ENCODE measurements around the gene THAP2.
"Not testable (repeated sequence)": the region's sequence is repeated elsewhere in the genome, so short reads cannot be mapped to it uniquely, and the experiment has no call there.

THAP2 gene

GRCh38 chr12:71684081-71684480 lies 20.0 kb downstream of the THAP2 start:
- no peak overlapping the region for H3K4me3 ChIP-seq (ENCODE audit: insufficient read depth, low read depth, low read length)
- no peaks in the 10 kb centered on the region for H3K27me3 ChIP-seq (ENCODE audit: control insufficient read depth, insufficient read depth, low read length, poor library complexity, severe bottlenecking)
- H3K4me1 ChIP-seq (ENCODE audit: control insufficient read depth, insufficient read depth, low read length): no peaks in the 10 kb centered on the region
- no peak overlapping the region for H3K27ac ChIP-seq (ENCODE audit: insufficient read depth, low read depth, low read length, poor library complexity, severe bottlenecking)
- no peaks in the 10 kb centered on the region for H3K36me3 ChIP-seq (ENCODE audit: control insufficient read depth, insufficient read depth, low read length)
- H3K9me3 ChIP-seq (ENCODE audit: control insufficient read depth, low read length): no peaks in the 10 kb centered on the region
- WGBS, 2 experiments: 79 to 87% methylated on average over 5 of the region's 5 CpGs

GRCh38 chr12:71685312-71685906 lies 21.3 kb downstream of the THAP2 start:
- H3K27ac ChIP-seq (ENCODE audit: insufficient read depth, low read depth, low read length, poor library complexity, severe bottlenecking): peak overlapping the region; percentile 79

GRCh38 chr12:71685914-71686657 lies 22.0 kb downstream of the THAP2 start, which contains the start of gene TMEM19:
TSS of gene TMEM19 (plus strand) at chr12:71686082. CDS start at chr12:71686681, 599 bp downstream.
- Histone ChIP-seq H3K9me3 (ENCODE audit: control insufficient read depth, low read length) (no peaks in the 10 kb centered on the region), H3K36me3 (ENCODE audit: control insufficient read depth, insufficient read depth, low read length) (no peaks in the 10 kb centered on the region), H3K4me3 (ENCODE audit: insufficient read depth, low read depth, low read length) (peak within 1 kb of the TSS; percentile 66), H3K27me3 (ENCODE audit: control insufficient read depth, insufficient read depth, low read length, poor library complexity, severe bottlenecking) (no peaks in the 10 kb centered on the region), H3K4me1 (ENCODE audit: control insufficient read depth, insufficient read depth, low read length) (no peaks in the 10 kb centered on the region), H3K27ac (ENCODE audit: insufficient read depth, low read depth, low read length, poor library complexity, severe bottlenecking) (peak within 1 kb of the TSS; percentile 79)
- WGBS, 2 experiments: 1% methylated on average over 60 to 62 of the region's 63 CpGs

More at GRCh38 chr12:71685312-71685906, 21.3 kb downstream of the THAP2 start:
- Histone ChIP-seq H3K27me3 (ENCODE audit: control insufficient read depth, insufficient read depth, low read length, poor library complexity, severe bottlenecking) (no peaks in the 10 kb centered on the region), H3K36me3 (ENCODE audit: control insufficient read depth, insufficient read depth, low read length) (no peaks in the 10 kb centered on the region), H3K9me3 (ENCODE audit: control insufficient read depth, low read length) (no peaks in the 10 kb centered on the region), H3K4me1 (ENCODE audit: control insufficient read depth, insufficient read depth, low read length) (no peaks in the 10 kb centered on the region), H3K4me3 (ENCODE audit: insufficient read depth, low read depth, low read length) (peak overlapping the region; percentile 66)
- 79 to 88% methylated on average over 16 to 19 of the region's 19 CpGs for WGBS, 2 experiments

GRCh38 chr12:71686658-71687025 lies 22.5 kb downstream of the THAP2 start:
- peak overlapping the region; percentile 66 for H3K4me3 ChIP-seq (ENCODE audit: insufficient read depth, low read depth, low read length)
- H3K36me3 ChIP-seq (ENCODE audit: control insufficient read depth, insufficient read depth, low read length): no peaks in the 10 kb centered on the region
- H3K4me1 ChIP-seq (ENCODE audit: control insufficient read depth, insufficient read depth, low read length): no peaks in the 10 kb centered on the region
- no peaks in the 10 kb centered on the region for H3K27me3 ChIP-seq (ENCODE audit: control insufficient read depth, insufficient read depth, low read length, poor library complexity, severe bottlenecking)
- WGBS, 2 experiments: 0% methylated on average over 1 of the region's 3 CpGs
- H3K9me3 ChIP-seq (ENCODE audit: control insufficient read depth, low read length): no peaks in the 10 kb centered on the region
- H3K27ac ChIP-seq (ENCODE audit: insufficient read depth, low read depth, low read length, poor library complexity, severe bottlenecking): no peak overlapping the region

GRCh38 chr12:71687172-71687571 lies 23.1 kb downstream of the THAP2 start:
- H3K36me3 ChIP-seq (ENCODE audit: control insufficient read depth, insufficient read depth, low read length); H3K27ac ChIP-seq (ENCODE audit: insufficient read depth, low read depth, low read length, poor library complexity, severe bottlenecking); H3K27me3 ChIP-seq (ENCODE audit: control insufficient read depth, insufficient read depth, low read length, poor library complexity, severe bottlenecking); H3K9me3 ChIP-seq (ENCODE audit: control insufficient read depth, low read length); H3K4me1 ChIP-seq (ENCODE audit: control insufficient read depth, insufficient read depth, low read length): not testable (repeated sequence)
- 92 to 95% methylated on average over 11 of the region's 11 CpGs for WGBS, 2 experiments
- peak overlapping the region; percentile 66 for H3K4me3 ChIP-seq (ENCODE audit: insufficient read depth, low read depth, low read length)

- H3K36me3 ChIP-seq (ENCODE audit: control insufficient read depth, insufficient read depth, low read length): no peaks in the 10 kb centered on the region
- H3K27ac ChIP-seq (ENCODE audit: insufficient read depth, low read depth, low read length, poor library complexity, severe bottlenecking): no peak overlapping the region
- H3K9me3 ChIP-seq (ENCODE audit: control insufficient read depth, low read length): no peaks in the 10 kb centered on the region
- H3K4me3 ChIP-seq (ENCODE audit: insufficient read depth, low read depth, low read length): no peak overlapping the region
- no peaks in the 10 kb centered on the region for H3K27me3 ChIP-seq (ENCODE audit: control insufficient read depth, insufficient read depth, low read length, poor library complexity, severe bottlenecking)
- no peaks in the 10 kb centered on the region for H3K4me1 ChIP-seq (ENCODE audit: control insufficient read depth, insufficient read depth, low read length)
- 80 to 91% methylated on average over 3 to 5 of the region's 5 CpGs for WGBS, 2 experiments
These were observed 25.0 kb downstream of the THAP2 start for GRCh38 chr12:71688961-71689570.

GRCh38 chr12:71691504-71692129 lies 27.5 kb downstream of the THAP2 start:
- WGBS, 2 experiments: 83 to 88% methylated on average over 3 to 4 of the region's 4 CpGs
- no peak overlapping the region for H3K27ac ChIP-seq (ENCODE audit: insufficient read depth, low read depth, low read length, poor library complexity, severe bottlenecking)

GRCh38 chr12:71693126-71693525 lies 29.0 kb downstream of the THAP2 start:
- Histone ChIP-seq H3K4me3 (ENCODE audit: insufficient read depth, low read depth, low read length) (no peak overlapping the region), H3K27ac (ENCODE audit: insufficient read depth, low read depth, low read length, poor library complexity, severe bottlenecking) (no peak overlapping the region), H3K9me3 (ENCODE audit: control insufficient read depth, low read length) (no peaks in the 10 kb centered on the region), H3K36me3 (ENCODE audit: control insufficient read depth, insufficient read depth, low read length) (no peaks in the 10 kb centered on the region), H3K27me3 (ENCODE audit: control insufficient read depth, insufficient read depth, low read length, poor library complexity, severe bottlenecking) (no peaks in the 10 kb centered on the region), H3K4me1 (ENCODE audit: control insufficient read depth, insufficient read depth, low read length) (no peaks in the 10 kb centered on the region)
- 94 to 95% methylated on average over 7 of the region's 7 CpGs for WGBS, 2 experiments

More at GRCh38 chr12:71691504-71692129, 27.5 kb downstream of the THAP2 start:
- H3K4me3 ChIP-seq (ENCODE audit: insufficient read depth, low read depth, low read length): no peak overlapping the region
- H3K27me3 ChIP-seq (ENCODE audit: control insufficient read depth, insufficient read depth, low read length, poor library complexity, severe bottlenecking): no peaks in the 10 kb centered on the region
- no peaks in the 10 kb centered on the region for H3K4me1 ChIP-seq (ENCODE audit: control insufficient read depth, insufficient read depth, low read length)
- no peaks in the 10 kb centered on the region for H3K9me3 ChIP-seq (ENCODE audit: control insufficient read depth, low read length)
- no peaks in the 10 kb centered on the region for H3K36me3 ChIP-seq (ENCODE audit: control insufficient read depth, insufficient read depth, low read length)

GRCh38 chr12:71693651-71694050 lies 29.6 kb downstream of the THAP2 start:
- not testable (repeated sequence) for H3K4me3 ChIP-seq (ENCODE audit: insufficient read depth, low read depth, low read length); H3K27me3 ChIP-seq (ENCODE audit: control insufficient read depth, insufficient read depth, low read length, poor library complexity, severe bottlenecking); H3K27ac ChIP-seq (ENCODE audit: insufficient read depth, low read depth, low read length, poor library complexity, severe bottlenecking); H3K4me1 ChIP-seq (ENCODE audit: control insufficient read depth, insufficient read depth, low read length); H3K9me3 ChIP-seq (ENCODE audit: control insufficient read depth, low read length); H3K36me3 ChIP-seq (ENCODE audit: control insufficient read depth, insufficient read depth, low read length)
- WGBS, 2 experiments: 92 to 95% methylated on average over 5 of the region's 5 CpGs
